Stimulated activated memory B cell treated with anti-CD40 and anti-IgM and Interleukin-4, amounts not matched to agents 10 μg/mL and 1 μg/mL and 100 μg/mL, for 72 hours (primary cell): ENCODE data around the gene SYNE2.
"Not testable (repeated sequence)": the region's sequence is repeated elsewhere in the genome, so short reads cannot be mapped to it uniquely, and the experiment has no call there.

Source experiments
- ATAC-seq: fragments of 150-1000 bp; cut with Tn5 transposase; 2 replicates; pipeline ENCODE4 v1.10.0; 2021
- H3K27ac Mint-ChIP-seq: one replicate; pipeline ENCODE4 v1.8.0; 2022; ENCODE audit warnings: mild to moderate bottlenecking, mixed read lengths
- H3K27me3 Mint-ChIP-seq: one replicate; pipeline ENCODE4 v1.8.0; 2022; ENCODE audit warnings: mixed read lengths
- H3K36me3 Mint-ChIP-seq: one replicate; pipeline ENCODE4 v1.8.0; 2022; ENCODE audit warnings: mixed read lengths
- H3K4me1 Mint-ChIP-seq: one replicate; pipeline ENCODE4 v1.8.0; 2022; ENCODE audit warnings: mixed read lengths
- H3K4me3 Mint-ChIP-seq: one replicate; pipeline ENCODE4 v1.8.0; 2022; ENCODE audit warnings: mild to moderate bottlenecking, moderate library complexity, mixed read lengths
- H3K9me3 Mint-ChIP-seq: one replicate; pipeline ENCODE4 v1.8.0; 2022; ENCODE audit warnings: mixed read lengths

The SYNE2 gene

DNA sequence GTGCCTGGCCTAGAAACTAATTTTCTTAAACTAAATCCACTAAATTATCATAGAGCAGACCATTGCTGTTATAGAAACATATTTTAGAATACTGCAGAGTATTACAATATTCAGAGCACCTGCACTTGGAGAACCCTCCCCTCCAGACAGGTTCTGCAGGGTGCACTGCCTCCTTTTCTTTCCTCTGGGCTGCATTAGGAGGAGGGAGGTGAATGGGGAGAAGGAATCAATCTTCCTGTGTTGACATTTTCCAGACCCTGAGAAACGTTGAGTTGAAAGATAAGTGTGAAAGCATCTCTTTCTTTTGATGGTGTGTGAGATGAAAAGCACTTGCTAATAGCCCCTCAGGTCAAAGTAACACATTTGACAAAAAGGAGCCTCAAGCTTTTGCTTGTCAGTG is 7.3 kb downstream of the SYNE2 start:
- peaks cover 16% of the 10 kb centered on the region for H3K4me1 Mint-ChIP-seq
- H3K27ac Mint-ChIP-seq: no peak overlapping the region
- no peaks in the 10 kb centered on the region for H3K9me3 Mint-ChIP-seq
- no peak overlapping the region for H3K4me3 Mint-ChIP-seq
- ATAC-seq: no peak
- no peaks in the 10 kb centered on the region for H3K36me3 Mint-ChIP-seq
- no peaks in the 10 kb centered on the region for H3K27me3 Mint-ChIP-seq

DNA sequence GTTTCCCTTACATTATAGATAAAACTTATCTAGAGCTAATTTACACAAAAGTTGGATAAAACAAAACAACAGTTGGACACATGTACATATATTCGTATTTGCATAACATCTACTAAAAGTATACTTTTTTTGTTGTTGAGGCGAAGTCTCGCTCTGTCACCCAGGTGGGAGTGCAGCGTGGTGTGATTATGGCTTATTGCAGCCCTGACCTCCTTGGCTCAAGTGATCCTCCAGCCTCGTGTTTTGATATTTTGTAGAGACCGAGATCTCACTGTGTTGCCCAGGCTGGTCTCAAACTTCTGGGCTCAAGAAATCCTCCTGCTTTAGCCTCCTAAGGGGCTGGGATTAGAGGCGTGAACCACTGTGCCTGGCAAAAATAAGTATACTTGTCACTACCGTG is 9.4 kb downstream of the SYNE2 start:
- Mint-ChIP-seq H3K27me3 (no peaks in the 10 kb centered on the region), H3K27ac (no peak overlapping the region), H3K4me3 (no peak overlapping the region), H3K9me3 (no peaks in the 10 kb centered on the region), H3K4me1 (peaks cover 27% of the 10 kb centered on the region), H3K36me3 (no peaks in the 10 kb centered on the region)
- no peak for ATAC-seq

DNA sequence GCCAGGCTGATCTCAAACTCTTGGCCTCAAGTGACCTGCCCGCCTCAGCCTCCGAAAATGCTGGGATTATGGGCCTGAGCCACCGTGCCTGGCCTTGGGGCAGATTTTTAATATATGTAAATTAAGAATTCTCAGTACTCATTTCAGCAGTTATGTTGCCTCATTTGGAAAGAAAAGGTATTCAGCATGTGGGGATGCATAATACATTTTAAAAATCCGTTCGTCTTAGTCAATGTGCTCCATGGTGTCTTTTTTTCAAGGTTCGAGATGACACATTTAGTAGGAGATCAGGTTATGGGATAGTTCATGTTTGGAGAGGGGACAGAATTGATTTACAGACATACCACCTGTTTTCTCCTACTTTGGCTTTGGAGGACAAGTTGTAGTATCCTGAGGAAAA is 10.2 kb downstream of the SYNE2 start:
- Mint-ChIP-seq H3K36me3 (no peaks in the 10 kb centered on the region), H3K27me3 (no peaks in the 10 kb centered on the region), H3K9me3 (no peaks in the 10 kb centered on the region), H3K4me1 (peaks cover 30% of the 10 kb centered on the region), H3K4me3 (no peak overlapping the region), H3K27ac (no peak overlapping the region)
- ATAC-seq: no peak

DNA sequence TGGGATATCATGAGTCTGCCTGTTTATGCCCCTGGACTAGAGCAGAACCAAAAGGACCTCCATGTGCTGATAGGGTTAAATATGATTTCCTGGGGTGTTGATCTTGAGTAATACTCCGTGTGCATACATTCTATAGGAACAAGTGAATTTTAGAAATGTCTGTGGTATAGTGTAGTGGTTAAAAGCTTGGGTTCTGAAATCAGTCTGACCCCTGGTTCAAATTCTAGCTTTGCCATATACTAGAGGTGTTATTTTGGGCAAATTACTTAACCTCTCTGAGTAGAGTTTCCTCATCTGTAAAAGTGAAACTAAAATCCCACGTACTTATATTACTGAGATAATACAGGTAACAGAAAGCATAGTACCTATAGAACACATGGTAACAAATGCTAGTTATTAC is 12.0 kb downstream of the SYNE2 start:
- peak; percentile 58 for ATAC-seq
- peak overlapping the region; percentile 69 for H3K4me3 Mint-ChIP-seq
- not testable (repeated sequence) for H3K36me3 Mint-ChIP-seq, H3K27me3 Mint-ChIP-seq, H3K9me3 Mint-ChIP-seq
- peaks cover 46% of the 10 kb centered on the region for H3K4me1 Mint-ChIP-seq
- H3K27ac Mint-ChIP-seq: peak overlapping the region; percentile 89

DNA sequence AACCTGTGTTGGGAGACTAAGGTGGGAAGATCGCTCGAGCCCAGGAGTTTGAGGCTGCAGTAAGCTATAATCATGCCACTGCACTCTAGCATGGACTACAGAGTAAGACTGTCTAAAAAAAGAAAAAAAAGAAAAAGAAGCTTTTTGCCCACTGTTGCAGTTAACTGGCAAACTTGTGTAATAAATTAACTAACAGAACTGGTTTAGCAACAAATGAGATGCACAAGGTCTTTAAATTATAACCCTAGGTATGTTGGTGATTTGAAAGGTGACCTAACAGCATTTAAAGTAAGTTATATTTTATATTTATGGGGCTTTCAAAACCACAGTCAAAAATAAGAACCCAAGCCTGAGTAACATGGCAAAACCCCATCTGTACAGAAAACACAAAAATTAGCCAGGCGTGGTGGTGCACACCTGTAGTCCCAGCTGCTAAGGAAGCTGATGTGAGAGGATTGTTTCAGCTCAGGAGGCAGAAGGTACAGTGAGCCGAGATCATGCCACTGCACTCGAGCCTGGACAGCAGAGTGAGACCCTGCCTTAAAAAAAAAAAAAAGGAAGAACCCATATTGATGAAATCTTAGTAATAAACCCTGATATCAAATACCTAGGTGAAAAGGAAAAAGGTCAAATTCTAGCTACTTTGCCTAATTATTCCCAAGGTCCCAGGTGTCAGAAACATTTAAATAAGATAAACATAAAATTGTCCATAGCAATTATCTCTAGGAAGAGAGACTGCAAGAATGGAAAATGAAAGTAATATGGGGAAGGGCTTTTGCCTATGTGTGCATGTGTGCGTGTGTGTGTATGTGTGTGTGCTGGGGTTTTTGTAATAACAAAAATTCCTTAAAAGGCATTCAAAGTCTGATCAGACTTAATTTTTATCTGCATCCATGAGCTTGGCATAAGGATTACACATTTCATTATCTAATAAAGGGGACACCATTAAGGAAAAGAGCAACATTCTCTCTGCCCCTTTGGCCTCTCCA is 15.4 kb downstream of the SYNE2 start:
- Mint-ChIP-seq H3K36me3 (no peaks in the 10 kb centered on the region), H3K27me3 (no peaks in the 10 kb centered on the region), H3K9me3 (no peaks in the 10 kb centered on the region), H3K4me3 (no peak overlapping the region), H3K27ac (peak overlapping the region; percentile 62), H3K4me1 (peaks cover 57% of the 10 kb centered on the region)
- ATAC-seq: no peak

DNA sequence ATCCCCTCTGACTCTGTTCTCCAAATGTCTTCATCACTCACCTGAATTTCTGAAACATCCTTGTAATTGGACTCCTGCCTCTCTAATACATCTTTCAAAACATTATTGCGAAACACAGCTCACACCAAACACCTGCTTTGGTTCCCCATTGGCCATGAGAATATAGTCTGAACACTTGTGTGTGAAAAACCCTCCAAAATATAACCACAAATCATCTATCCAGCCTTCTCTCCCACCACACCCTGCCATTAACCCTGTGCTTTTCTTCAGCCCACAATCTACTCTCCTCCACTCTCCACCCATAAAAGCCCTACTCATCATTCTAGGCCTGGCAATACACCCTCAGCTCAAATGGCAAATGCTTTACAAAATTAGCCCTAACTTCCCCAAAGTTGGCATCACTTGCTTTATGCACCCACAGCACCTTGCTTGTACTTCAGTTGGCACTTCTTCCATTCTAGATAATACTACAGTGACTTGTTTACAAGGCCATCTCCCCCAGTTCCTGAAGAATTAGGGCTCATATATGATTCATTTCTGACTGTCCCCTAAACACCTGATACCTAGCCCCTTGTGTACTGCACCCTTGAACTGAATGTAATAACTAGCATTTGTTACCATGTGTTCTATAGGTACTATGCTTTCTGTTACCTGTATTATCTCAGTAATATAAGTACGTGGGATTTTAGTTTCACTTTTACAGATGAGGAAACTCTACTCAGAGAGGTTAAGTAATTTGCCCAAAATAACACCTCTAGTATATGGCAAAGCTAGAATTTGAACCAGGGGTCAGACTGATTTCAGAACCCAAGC is 17.3 kb downstream of the SYNE2 start:
- not testable (repeated sequence) for H3K9me3 Mint-ChIP-seq, H3K36me3 Mint-ChIP-seq, H3K4me3 Mint-ChIP-seq, H3K27me3 Mint-ChIP-seq
- Mint-ChIP-seq H3K4me1 (peaks cover 47% of the 10 kb centered on the region), H3K27ac (peak overlapping the region; percentile 26)
- peak; percentile 48 for ATAC-seq

DNA sequence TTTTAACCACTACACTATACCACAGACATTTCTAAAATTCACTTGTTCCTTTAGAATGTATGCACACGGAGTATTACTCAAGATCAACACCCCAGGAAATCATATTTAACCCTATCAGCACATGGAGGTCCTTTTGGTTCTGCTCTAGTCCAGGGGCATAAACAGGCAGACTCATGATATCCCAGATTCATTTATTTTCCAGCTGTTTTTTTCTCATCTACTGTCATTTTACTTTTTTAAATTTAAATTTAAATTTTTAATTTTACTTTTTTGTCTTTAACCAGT is 17.9 kb downstream of the SYNE2 start:
- ATAC-seq, H3K4me3 Mint-ChIP-seq, H3K27me3 Mint-ChIP-seq, H3K27ac Mint-ChIP-seq, H3K36me3 Mint-ChIP-seq, H3K9me3 Mint-ChIP-seq: not testable (repeated sequence)
- peaks cover 41% of the 10 kb centered on the region for H3K4me1 Mint-ChIP-seq

DNA sequence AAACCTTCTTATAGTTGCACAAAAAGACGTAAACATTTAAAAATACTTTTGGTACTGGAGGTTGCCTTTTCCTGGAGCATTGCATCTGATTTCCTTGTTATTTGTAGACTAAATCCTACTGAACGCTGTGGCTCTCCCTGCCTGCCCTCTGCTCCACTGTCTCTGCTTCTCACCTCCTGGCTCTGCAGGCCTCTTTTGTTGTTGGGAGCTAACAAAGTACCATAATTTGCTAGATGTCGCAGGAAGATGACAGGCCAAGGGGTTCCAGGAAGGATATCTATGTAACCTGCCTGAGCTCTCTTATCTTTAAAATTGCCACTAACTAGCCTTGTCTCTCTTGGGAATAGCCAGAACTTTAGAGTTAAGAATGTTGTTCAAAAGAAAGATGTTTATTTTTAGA is 21.4 kb downstream of the SYNE2 start:
- H3K4me3 Mint-ChIP-seq: no peak overlapping the region
- no peak overlapping the region for H3K27ac Mint-ChIP-seq
- no peak for ATAC-seq
- H3K36me3 Mint-ChIP-seq: peaks cover 6% of the 10 kb centered on the region
- H3K27me3 Mint-ChIP-seq: no peaks in the 10 kb centered on the region
- no peaks in the 10 kb centered on the region for H3K9me3 Mint-ChIP-seq
- peaks cover 22% of the 10 kb centered on the region for H3K4me1 Mint-ChIP-seq

DNA sequence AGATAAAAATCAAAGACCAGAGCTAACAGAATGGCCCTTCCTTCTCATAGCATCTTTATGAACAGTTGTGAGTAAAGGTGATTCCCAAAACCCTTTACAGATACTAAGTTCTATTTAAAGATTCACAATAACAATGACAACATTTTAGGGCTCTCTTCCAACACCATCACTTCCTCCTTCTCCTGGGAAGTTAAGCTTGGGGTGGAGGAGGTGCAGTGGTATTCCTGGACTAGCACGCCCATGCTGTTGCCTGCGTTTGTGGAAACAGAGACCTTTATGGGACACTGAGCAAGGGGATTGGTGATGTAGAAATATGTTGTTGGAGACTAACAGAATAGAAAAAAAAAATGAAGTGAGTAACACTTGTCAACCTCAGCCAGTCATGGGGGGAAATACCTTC is 22.5 kb downstream of the SYNE2 start:
- H3K27me3 Mint-ChIP-seq: no peaks in the 10 kb centered on the region
- no peak overlapping the region for H3K4me3 Mint-ChIP-seq
- ATAC-seq: no peak
- H3K36me3 Mint-ChIP-seq: peaks cover 6% of the 10 kb centered on the region
- H3K9me3 Mint-ChIP-seq: no peaks in the 10 kb centered on the region
- peaks cover 13% of the 10 kb centered on the region for H3K4me1 Mint-ChIP-seq
- H3K27ac Mint-ChIP-seq: no peak overlapping the region

DNA sequence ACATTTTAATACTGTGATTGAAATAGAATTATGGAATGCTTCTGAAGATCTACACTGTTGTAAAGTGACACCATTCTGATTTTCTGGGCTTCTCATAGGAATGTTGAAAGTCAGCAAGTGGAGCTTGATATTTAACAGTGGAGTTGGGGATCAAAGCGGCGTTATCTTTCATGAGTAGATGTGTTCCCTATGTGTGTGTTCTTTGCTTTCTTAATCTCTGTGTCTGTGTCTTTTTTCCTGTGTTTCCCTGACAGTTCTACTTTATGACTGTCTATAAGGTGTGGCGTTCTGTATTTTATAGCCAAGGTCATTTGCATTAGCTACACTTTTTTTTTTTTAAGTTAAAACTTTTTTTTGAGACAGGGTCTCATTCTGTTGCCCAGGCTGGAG is 24.7 kb downstream of the SYNE2 start:
- peaks cover 6% of the 10 kb centered on the region for H3K36me3 Mint-ChIP-seq
- no peaks in the 10 kb centered on the region for H3K9me3 Mint-ChIP-seq
- peaks cover 7% of the 10 kb centered on the region for H3K4me1 Mint-ChIP-seq
- H3K27me3 Mint-ChIP-seq: no peaks in the 10 kb centered on the region
- H3K4me3 Mint-ChIP-seq: no peak overlapping the region
- ATAC-seq: no peak
- no peak overlapping the region for H3K27ac Mint-ChIP-seq

DNA sequence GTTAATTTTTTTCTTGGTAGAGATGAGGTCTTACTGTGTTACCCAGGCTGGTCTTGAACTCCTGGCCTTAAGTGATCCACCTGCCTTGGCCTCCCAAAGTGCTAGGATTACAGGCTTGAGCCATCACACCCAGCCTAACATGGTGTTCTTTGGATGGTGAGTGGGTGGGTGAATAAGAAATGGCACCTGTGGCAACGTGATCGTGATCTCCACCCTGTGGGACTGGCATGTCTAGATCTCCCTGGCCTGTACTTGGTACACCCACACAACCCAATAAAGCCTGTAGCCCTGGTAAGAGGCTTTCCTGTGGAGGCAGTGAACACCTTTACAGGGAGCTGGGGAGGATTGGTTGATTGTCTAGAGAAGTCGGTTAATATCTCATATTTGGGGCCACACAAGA is 25.2 kb downstream of the SYNE2 start:
- H3K27ac Mint-ChIP-seq: no peak overlapping the region
- H3K36me3 Mint-ChIP-seq: peaks cover 6% of the 10 kb centered on the region
- no peaks in the 10 kb centered on the region for H3K27me3 Mint-ChIP-seq
- peaks cover 7% of the 10 kb centered on the region for H3K4me1 Mint-ChIP-seq
- no peaks in the 10 kb centered on the region for H3K9me3 Mint-ChIP-seq
- no peak overlapping the region for H3K4me3 Mint-ChIP-seq
- no peak for ATAC-seq

DNA sequence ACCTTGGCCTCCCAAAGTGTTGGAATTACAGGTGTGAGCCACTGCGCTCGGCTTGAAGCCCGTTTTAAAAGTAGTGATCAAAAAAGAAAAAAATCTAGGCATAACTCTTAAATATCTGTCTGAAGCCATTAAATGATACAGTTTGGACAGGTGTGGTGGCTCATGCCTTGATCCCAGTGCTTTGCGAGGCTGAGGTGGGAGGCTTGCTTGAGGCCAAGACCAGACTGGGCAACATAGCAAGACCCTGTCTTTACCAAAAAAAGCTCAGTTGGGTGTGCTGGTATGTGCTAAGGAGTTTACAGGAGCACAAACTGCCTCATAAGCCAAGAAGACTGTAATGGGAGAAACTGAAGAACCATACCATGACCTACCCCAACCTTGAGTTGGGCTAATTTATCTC is 26.0 kb downstream of the SYNE2 start:
- no peak for ATAC-seq
- H3K9me3 Mint-ChIP-seq: no peaks in the 10 kb centered on the region
- H3K27me3 Mint-ChIP-seq: no peaks in the 10 kb centered on the region
- peaks cover 6% of the 10 kb centered on the region for H3K36me3 Mint-ChIP-seq
- H3K4me1 Mint-ChIP-seq: peaks cover 7% of the 10 kb centered on the region
- H3K4me3 Mint-ChIP-seq: no peak overlapping the region
- no peak overlapping the region for H3K27ac Mint-ChIP-seq

DNA sequence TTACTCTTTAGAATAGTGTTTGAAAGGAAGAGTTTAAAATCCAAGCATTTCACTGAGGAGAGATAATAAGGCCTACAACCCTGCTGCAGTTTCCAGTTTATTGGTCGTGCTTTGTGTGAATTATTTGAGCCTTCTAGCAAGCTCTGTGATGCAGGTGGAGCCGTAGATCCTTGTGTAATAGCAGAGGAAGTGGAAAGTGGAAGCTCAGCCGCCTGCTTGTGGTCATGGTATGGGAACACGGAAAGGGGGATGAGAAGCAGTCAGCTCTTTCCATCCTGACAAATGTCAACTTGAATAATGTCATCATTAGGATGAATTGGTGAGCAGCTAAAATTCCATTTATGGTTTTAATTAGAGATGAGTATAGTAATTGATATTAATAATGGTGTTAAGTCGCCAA is 29.1 kb downstream of the SYNE2 start:
- H3K4me3 Mint-ChIP-seq: no peak overlapping the region
- no peak overlapping the region for H3K27ac Mint-ChIP-seq

DNA sequence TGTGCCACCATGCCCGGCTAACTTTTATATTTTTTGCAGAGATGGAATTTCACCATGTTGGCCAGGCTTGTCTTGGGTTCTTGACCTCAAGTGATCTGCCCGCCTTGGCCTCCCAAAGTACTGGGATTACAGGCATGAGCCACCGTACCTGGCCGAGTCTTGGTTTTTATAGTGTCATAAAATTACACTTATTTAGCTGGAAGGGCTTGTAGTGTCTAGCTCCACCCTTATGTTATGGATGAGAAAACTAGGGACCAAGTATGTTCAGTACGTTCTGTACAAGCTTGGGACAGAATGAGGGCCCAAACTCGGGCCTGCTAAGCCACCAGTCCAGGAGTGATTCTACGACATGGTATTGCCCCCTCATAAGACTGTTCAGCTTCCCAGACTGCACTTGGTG is 35.1 kb downstream of the SYNE2 start:
- Mint-ChIP-seq H3K4me1 (peaks cover 6% of the 10 kb centered on the region), H3K4me3 (no peak overlapping the region), H3K27me3 (no peaks in the 10 kb centered on the region), H3K27ac (no peak overlapping the region), H3K9me3 (no peaks in the 10 kb centered on the region), H3K36me3 (no peaks in the 10 kb centered on the region)
- ATAC-seq: no peak

More for the DNA sequence above, 29.1 kb downstream of the SYNE2 start:
- Mint-ChIP-seq H3K36me3 (no peaks in the 10 kb centered on the region), H3K4me1 (peaks cover 7% of the 10 kb centered on the region), H3K27me3 (no peaks in the 10 kb centered on the region), H3K9me3 (no peaks in the 10 kb centered on the region)
- ATAC-seq: no peak

DNA sequence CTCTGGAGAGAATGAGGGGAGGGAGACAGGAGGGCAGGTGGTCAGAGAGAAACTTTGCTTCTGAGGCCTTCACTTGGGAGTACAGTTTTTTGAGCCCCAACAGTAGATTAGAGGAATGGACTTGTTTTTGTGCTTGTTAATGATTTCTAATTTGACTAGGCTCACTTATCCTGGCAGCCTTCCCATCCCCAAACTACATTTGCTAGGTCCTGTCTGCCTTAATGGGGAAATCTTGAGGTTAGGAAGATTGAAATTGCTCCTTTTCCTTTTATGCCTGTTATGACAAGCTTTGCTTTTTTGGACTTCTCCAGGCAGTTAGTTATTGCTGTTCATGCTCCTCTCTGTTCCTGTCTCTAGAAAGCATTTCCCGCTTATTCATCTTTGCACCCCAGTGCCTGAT is 37.7 kb downstream of the SYNE2 start:
- H3K9me3 Mint-ChIP-seq: no peaks in the 10 kb centered on the region
- no peak overlapping the region for H3K4me3 Mint-ChIP-seq
- no peak for ATAC-seq
- H3K27ac Mint-ChIP-seq: no peak overlapping the region
- H3K27me3 Mint-ChIP-seq: no peaks in the 10 kb centered on the region
- H3K4me1 Mint-ChIP-seq: peaks cover 6% of the 10 kb centered on the region
- no peaks in the 10 kb centered on the region for H3K36me3 Mint-ChIP-seq
